ENCODE measurements around the gene CXADR. TPM values are rescaled to one million over a fixed set of nuclear protein-coding genes. Genes with fewer than 3 reads are reported as not detected.
A peak's percentile ranks its signal among the peaks of the same experiment; 100 is the strongest.
"Not testable (repeated sequence)": the region's sequence is repeated elsewhere in the genome, so short reads cannot be mapped to it uniquely, and the experiment has no call there.

The CXADR gene
- total RNA-seq: 0.16 and 0.33 TPM in 2 replicates

DNA sequence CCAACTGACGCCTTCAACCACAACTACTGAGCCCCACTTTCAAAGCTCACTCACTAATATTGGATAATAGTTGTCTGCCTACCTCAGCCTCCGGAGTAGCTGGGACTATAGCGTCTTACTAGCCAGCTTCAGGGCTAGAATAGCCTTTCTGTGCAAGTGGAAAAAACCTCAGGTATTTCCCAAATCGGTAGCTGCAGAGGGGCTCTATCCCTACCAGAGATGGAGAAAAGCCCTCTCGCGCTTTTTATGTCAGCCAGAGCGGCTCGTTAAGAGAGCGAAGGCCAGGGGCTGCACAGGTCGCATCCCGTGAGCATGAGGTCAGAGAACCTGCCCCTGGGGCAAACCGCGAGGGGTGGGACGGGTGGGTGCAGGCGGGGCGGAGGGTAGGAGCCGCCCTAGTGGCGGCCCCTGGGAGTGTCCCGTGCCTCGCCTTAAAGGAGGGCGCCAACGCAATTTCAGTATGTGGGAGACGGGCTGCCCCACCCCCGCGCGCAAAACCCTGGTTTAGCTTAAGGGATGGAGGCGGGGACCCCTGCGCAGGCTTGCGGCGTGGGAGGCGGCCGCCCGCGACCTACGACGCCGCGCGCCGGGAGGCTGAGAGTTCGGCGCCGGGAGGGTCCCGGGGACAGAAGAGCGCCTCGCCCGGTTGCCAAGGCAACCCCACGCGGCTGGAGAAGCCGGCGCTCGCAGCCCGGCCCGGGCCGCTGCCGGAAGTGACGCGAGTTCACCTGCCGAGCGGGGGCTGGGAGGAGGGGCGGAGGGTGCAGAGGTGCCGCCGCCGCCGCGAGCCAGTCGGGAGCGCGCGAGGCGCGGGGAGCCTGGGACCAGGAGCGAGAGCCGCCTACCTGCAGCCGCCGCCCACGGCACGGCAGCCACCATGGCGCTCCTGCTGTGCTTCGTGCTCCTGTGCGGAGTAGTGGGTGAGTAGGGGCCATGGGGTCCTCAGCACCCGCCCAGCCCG is at the start of gene CXADR:
CXADR (plus strand) TSS at position 791 of the 961 bp plus-strand sequence; CDS start at position 878, 87 bp downstream.
- Mint-ChIP-seq H3K4me1 (peaks cover 15% of the 10 kb centered on the region), H3K36me3 (ENCODE audit: low read depth) (no peaks in the 10 kb centered on the region), H3K9me3 (no peaks in the 10 kb centered on the region), H3K27ac (peak within 1 kb of the TSS; percentile 70), H3K4me3 (peak within 1 kb of the TSS; percentile 87), H3K27me3 (peaks cover 53% of the 10 kb centered on the region)
- DNase-seq: peak; percentile 92
- intact Hi-C loops (cut with micrococcal nuclease): loop anchor here (2.0 to 10.0 kb wide), 5 partner anchors 24 to 272 kb away; no protein-coding TSS in a partner anchor

GRCh38 chr21:17466166-17466565 is 46.7 kb upstream of the CXADR start:
- Mint-ChIP-seq H3K9me3 (no peaks in the 10 kb centered on the region), H3K4me1 (no peaks in the 10 kb centered on the region), H3K4me3 (no peak overlapping the region), H3K27me3 (no peaks in the 10 kb centered on the region), H3K36me3 (ENCODE audit: low read depth) (no peaks in the 10 kb centered on the region), H3K27ac (no peak overlapping the region)
- DNase-seq: no peak
- intact Hi-C loops (cut with micrococcal nuclease): loop anchor here (10.0 kb wide), 1 partner anchor 49 kb away; the partner anchor contains the start of gene CXADR

- no peak overlapping the region for H3K4me3 Mint-ChIP-seq
- no peaks in the 10 kb centered on the region for H3K36me3 Mint-ChIP-seq (ENCODE audit: low read depth)
- no peaks in the 10 kb centered on the region for H3K4me1 Mint-ChIP-seq
- DNase-seq: no peak
- H3K27me3 Mint-ChIP-seq: no peaks in the 10 kb centered on the region
- intact Hi-C loops (cut with micrococcal nuclease): loop anchor here (10.0 kb wide), 1 partner anchor 47 kb away; the partner anchor contains the start of gene CXADR
- H3K27ac Mint-ChIP-seq: no peak overlapping the region
- no peaks in the 10 kb centered on the region for H3K9me3 Mint-ChIP-seq
These were observed 45.5 kb upstream of the CXADR start for GRCh38 chr21:17467392-17467791.

DNA sequence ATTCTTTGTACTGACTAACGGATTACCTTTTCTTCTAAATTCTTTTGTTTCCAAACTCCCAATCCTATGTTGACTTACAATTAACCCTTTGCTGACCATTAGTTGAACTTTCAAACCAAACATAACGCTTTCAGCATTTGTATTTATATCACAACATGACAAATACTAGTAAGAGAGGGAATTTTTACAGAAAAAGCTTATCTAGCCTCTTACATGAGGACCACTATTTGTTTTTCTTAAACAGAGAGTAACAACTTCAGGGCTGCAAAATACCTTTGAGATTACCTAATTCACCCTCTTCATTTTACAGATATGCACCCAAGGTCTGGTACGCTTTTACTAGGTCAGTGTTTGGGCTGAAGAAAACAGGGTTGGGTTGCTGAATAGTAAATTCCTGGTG is 45.0 kb upstream of the CXADR start:
- Mint-ChIP-seq H3K4me3 (no peak overlapping the region), H3K4me1 (no peaks in the 10 kb centered on the region), H3K27me3 (no peaks in the 10 kb centered on the region), H3K9me3 (no peaks in the 10 kb centered on the region), H3K27ac (no peak overlapping the region), H3K36me3 (ENCODE audit: low read depth) (no peaks in the 10 kb centered on the region)
- intact Hi-C loops (cut with micrococcal nuclease): loop anchor here (10.0 kb wide), 1 partner anchor 47 kb away; the partner anchor contains the start of gene CXADR
- no peak for DNase-seq

DNA sequence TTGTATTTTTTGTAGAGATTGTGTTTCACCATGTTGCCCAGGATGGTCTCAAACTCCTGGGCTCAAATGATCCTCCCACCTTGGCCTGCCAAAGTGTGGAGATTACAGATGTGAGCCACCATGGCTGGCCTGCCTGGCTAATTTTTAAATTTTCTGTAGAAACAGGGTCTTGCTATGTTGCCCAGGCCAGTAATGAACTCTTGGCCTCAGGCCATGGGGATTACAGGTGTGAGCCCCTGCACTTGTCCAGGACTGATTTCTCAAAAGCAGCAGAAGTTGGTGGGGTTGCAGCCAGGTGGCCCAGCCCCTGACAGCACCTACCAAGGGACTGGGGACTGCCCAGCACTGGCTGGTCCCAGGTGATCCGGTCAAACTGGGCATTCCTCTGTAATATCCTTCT is 44.1 kb upstream of the CXADR start:
- Mint-ChIP-seq H3K27me3 (no peaks in the 10 kb centered on the region), H3K9me3 (peaks cover under 1% of the 10 kb centered on the region), H3K36me3 (ENCODE audit: low read depth) (no peaks in the 10 kb centered on the region), H3K27ac (no peak overlapping the region), H3K4me1 (no peaks in the 10 kb centered on the region), H3K4me3 (no peak overlapping the region)
- intact Hi-C loops (cut with micrococcal nuclease): loop anchor here (10.0 kb wide), 1 partner anchor 46 kb away; the partner anchor contains the start of gene CXADR
- no peak for DNase-seq

DNA sequence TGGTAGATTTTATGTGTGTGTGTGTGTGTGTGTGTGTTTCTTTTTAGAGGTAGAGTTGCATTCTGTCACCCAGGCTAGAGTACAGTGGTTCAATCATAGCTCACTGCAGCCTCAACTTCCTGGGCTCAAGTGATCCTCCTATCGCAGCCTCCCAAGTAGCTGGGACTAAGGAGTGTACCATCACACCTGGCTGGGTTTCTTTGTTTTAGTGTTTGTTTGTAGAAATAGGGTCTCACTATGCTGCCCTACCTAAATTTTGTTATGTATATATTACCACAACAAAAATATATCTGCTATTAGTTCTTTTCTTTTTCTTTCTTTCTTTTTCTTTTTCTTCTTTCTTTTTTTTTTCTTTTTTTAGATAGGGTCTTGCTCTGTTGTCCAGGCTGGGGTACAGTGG is 43.1 kb upstream of the CXADR start:
- intact Hi-C loops (cut with micrococcal nuclease): loop anchor here (10.0 kb wide), 1 partner anchor 45 kb away; the partner anchor contains the start of gene CXADR
- Mint-ChIP-seq H3K27me3 (no peaks in the 10 kb centered on the region), H3K9me3 (peaks cover 3% of the 10 kb centered on the region)

GRCh38 chr21:17472182-17472581 is 40.7 kb upstream of the CXADR start:
- DNase-seq: no peak
- Mint-ChIP-seq H3K4me3 (no peak overlapping the region), H3K9me3 (peaks cover 3% of the 10 kb centered on the region), H3K27me3 (no peaks in the 10 kb centered on the region), H3K4me1 (no peaks in the 10 kb centered on the region), H3K36me3 (ENCODE audit: low read depth) (no peaks in the 10 kb centered on the region), H3K27ac (no peak overlapping the region)
- intact Hi-C loops (cut with micrococcal nuclease): no loop called here

More for the DNA sequence above, 43.1 kb upstream of the CXADR start:
- no peak for DNase-seq
- Mint-ChIP-seq H3K36me3 (ENCODE audit: low read depth) (no peaks in the 10 kb centered on the region), H3K4me3 (no peak overlapping the region), H3K27ac (no peak overlapping the region), H3K4me1 (no peaks in the 10 kb centered on the region)

DNA sequence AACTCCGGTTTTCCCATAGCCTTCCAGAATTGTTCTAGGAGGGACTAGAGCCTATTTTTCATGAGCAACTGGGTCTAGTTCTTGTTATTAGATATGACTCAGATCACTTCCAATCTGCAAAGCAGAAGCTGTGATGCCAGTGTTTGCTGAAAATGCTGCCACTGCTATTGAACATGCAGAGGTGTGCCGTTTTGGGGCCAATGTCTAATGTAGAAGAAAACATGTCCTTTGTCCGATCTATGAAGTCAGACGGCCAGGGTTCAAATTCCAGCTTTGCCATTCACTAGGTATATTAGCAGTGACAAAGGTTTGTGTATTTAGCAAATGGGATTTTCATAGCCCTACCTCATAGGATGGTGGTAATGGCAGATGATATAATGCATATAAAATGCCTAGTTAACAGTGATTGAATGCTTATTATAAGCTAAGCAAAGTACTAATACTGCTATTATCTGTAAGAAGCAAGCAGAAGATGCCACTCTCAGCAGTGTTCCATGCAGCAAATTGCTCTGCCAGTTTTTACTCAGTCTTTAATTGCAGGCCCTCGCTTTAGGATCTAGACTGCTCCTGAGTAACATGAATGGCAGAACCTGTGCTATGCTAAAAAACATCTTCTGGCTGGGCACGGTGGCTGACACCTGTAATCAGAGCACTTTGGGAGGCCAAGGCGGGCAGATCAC is 40.1 kb upstream of the CXADR start:
- intact Hi-C loops (cut with micrococcal nuclease): no loop called here
- Mint-ChIP-seq H3K27ac (no peak overlapping the region), H3K4me1 (no peaks in the 10 kb centered on the region), H3K4me3 (no peak overlapping the region), H3K36me3 (ENCODE audit: low read depth) (no peaks in the 10 kb centered on the region), H3K27me3 (no peaks in the 10 kb centered on the region), H3K9me3 (peaks cover 3% of the 10 kb centered on the region)
- DNase-seq: no peak

GRCh38 chr21:17476006-17476405 is 36.8 kb upstream of the CXADR start:
- intact Hi-C loops (cut with micrococcal nuclease): no loop called here
- H3K36me3 Mint-ChIP-seq (ENCODE audit: low read depth): no peaks in the 10 kb centered on the region
- no peak for DNase-seq
- peaks cover 3% of the 10 kb centered on the region for H3K9me3 Mint-ChIP-seq
- no peak overlapping the region for H3K4me3 Mint-ChIP-seq
- H3K27ac Mint-ChIP-seq: no peak overlapping the region
- H3K27me3 Mint-ChIP-seq: no peaks in the 10 kb centered on the region
- H3K4me1 Mint-ChIP-seq: peaks cover under 1% of the 10 kb centered on the region

DNA sequence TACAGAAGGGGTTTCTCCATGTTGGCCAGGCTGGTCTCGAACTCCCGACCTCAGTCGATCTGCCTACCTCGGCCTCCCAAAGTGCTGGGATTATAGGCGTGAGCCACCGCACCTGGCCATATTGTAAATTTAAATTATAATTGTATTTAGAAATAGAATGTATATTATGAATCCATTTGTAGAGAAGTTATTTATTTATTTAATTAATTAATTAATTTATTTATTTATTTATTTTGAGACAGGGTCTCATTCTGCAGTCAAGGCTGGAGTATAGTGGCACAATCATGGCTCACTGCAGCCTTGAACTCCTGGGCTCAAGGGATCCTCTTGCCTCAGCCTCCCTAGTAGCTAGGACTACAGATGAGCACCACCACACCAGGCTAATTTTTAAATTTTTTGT is 34.7 kb upstream of the CXADR start:
- H3K4me1 Mint-ChIP-seq; H3K27me3 Mint-ChIP-seq; H3K27ac Mint-ChIP-seq; intact Hi-C loops (cut with micrococcal nuclease); DNase-seq; H3K36me3 Mint-ChIP-seq (ENCODE audit: low read depth); H3K4me3 Mint-ChIP-seq; H3K9me3 Mint-ChIP-seq: not testable (repeated sequence)

DNA sequence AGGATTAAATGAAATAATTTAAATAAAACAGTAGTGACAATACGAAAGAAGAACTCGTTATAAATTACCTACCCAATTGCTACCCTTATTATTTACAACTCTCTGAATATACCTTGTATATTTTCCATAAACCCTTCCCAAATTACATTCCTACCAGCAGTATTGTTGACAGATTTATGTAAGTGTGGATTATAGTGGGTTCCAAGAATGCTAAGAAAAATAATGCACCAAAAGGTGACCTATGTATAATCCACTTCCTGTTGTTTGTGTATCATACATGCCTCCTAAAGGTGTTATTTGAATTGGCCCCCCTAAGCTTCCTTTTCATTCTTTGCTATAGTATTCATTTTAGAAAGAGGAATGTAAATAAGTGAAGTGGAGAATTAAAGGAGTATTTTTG is 33.2 kb upstream of the CXADR start:
- Mint-ChIP-seq H3K4me3 (no peak overlapping the region), H3K4me1 (peaks cover 1% of the 10 kb centered on the region), H3K27ac (no peak overlapping the region), H3K9me3 (no peaks in the 10 kb centered on the region), H3K36me3 (ENCODE audit: low read depth) (no peaks in the 10 kb centered on the region), H3K27me3 (no peaks in the 10 kb centered on the region)
- intact Hi-C loops (cut with micrococcal nuclease): no loop called here
- DNase-seq: no peak

- H3K36me3 Mint-ChIP-seq (ENCODE audit: low read depth): no peaks in the 10 kb centered on the region
- no peaks in the 10 kb centered on the region for H3K27me3 Mint-ChIP-seq
- peaks cover 3% of the 10 kb centered on the region for H3K9me3 Mint-ChIP-seq
- H3K27ac Mint-ChIP-seq: no peak overlapping the region
- no peak for DNase-seq
- no peak overlapping the region for H3K4me3 Mint-ChIP-seq
- intact Hi-C loops (cut with micrococcal nuclease): no loop called here
- H3K4me1 Mint-ChIP-seq: peaks cover 1% of the 10 kb centered on the region
These were observed 29.9 kb upstream of the CXADR start for GRCh38 chr21:17482928-17483327.

- H3K4me1 Mint-ChIP-seq: peaks cover 18% of the 10 kb centered on the region
- peaks cover 4% of the 10 kb centered on the region for H3K9me3 Mint-ChIP-seq
- DNase-seq: no peak
- intact Hi-C loops (cut with micrococcal nuclease): loop anchor here (2.0 kb wide), 2 partner anchors 24 to 296 kb away; partner anchors contain the start of gene CXADR
- no peaks in the 10 kb centered on the region for H3K27me3 Mint-ChIP-seq
- H3K4me3 Mint-ChIP-seq: no peak overlapping the region
- no peaks in the 10 kb centered on the region for H3K36me3 Mint-ChIP-seq (ENCODE audit: low read depth)
- H3K27ac Mint-ChIP-seq: no peak overlapping the region
These were observed 24.2 kb upstream of the CXADR start for GRCh38 chr21:17488620-17489019.

- not testable (repeated sequence) for H3K27ac Mint-ChIP-seq; H3K36me3 Mint-ChIP-seq (ENCODE audit: low read depth); H3K27me3 Mint-ChIP-seq; H3K4me3 Mint-ChIP-seq; H3K9me3 Mint-ChIP-seq; DNase-seq
- peaks cover 18% of the 10 kb centered on the region for H3K4me1 Mint-ChIP-seq
- intact Hi-C loops (cut with micrococcal nuclease): loop anchor here (2.0 kb wide), 2 partner anchors 23 to 295 kb away; partner anchors contain the start of gene CXADR
These were observed 23.3 kb upstream of the CXADR start for GRCh38 chr21:17489565-17489964.

All from activated CD4-positive, alpha-beta T cell treated with anti-CD3 and anti-CD28 coated beads, Interleukin-2, amount 10 ng/mL, durations not matched to agents 24 days and 14 days (primary cell).